SU-DHL-6 (cell line): Measurements from ENCODE around the gene SMIM41.

Experiments used
- CTCF ChIP-seq: fragments of 200-600 bp; sonication (generic); IDR thresholded peaks from one replicate; pipeline ENCODE4 v1.5.1; 2017; ENCODE audit warnings: antibody characterized with exemption, mild to moderate bottlenecking, low read length, moderate library complexity; ENCODE audit not compliant: insufficient read depth, poor library complexity, severe bottlenecking
- EZH2phosphoT487 ChIP-seq: fragments of 200-600 bp; sonication (generic), shearing (Covaris generic); conservative IDR thresholded peaks from 2 replicates; pipeline ENCODE4 v1.6.1; 2018; ENCODE audit warnings: mild to moderate bottlenecking, antibody characterized with exemption, low read length, moderate library complexity, mixed read lengths

DNA sequence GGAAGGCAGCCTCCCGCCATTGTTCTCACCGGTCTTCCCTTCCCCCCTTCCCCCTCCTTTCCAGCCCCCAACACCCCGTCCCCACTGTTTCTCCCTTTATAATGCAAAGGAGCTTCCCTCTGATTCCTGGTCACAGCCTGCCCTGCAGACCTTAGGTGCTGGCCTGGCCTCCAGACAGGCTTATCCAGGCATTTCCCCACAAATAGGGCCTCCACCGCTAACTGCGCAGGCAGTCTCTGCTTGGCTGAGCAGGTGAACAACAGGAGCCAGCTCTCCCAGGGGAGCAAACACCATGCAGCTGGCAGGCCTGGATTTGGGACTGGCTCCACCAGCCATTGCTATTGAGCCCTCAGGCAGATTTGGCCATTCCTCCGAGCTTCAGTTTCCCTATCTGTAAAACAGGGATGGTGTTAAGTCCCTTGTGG lies 46.0 kb downstream of the SMIM41 start:
- no peak for TF ChIP-seq CTCF
- TF ChIP-seq EZH2phosphoT487 = no peak
